Spinal cord (tissue), 10 donors: ENCODE data around the gene SPATA6L. TPM values are rescaled to one million over a fixed set of nuclear protein-coding genes. Genes with fewer than 3 reads are reported as not detected.
A peak's percentile ranks its signal among the peaks of the same experiment; 100 is the strongest.

ENCODE experiments used
- DNase-seq, 6 donors: peaks; one replicate each; pipeline versions ENCODE4 v3.0.0 to v3.0.0-alpha.2; 2013 to 2015; ENCODE audit warnings: low spot score in 6 of 6, low read depth in 4 of 6
- H3K27ac ChIP-seq: one replicate; pipeline ENCODE4 v1.5.1; 2013; ENCODE audit warnings: low read depth, low read length, control low read depth
- H3K27me3 ChIP-seq: one replicate; pipeline ENCODE4 v1.6.1; 2013; ENCODE audit warnings: low read length; ENCODE audit not compliant: control insufficient read depth, insufficient read depth
- H3K36me3 ChIP-seq: one replicate; pipeline ENCODE4 v1.6.1; 2013; ENCODE audit warnings: low read length; ENCODE audit not compliant: control insufficient read depth, insufficient read depth
- H3K4me1 ChIP-seq: one replicate; pipeline ENCODE4 v1.6.1; 2013; ENCODE audit warnings: low read length; ENCODE audit not compliant: control insufficient read depth, insufficient read depth
- H3K4me3 ChIP-seq: one replicate; pipeline ENCODE4 v1.5.1; 2013; ENCODE audit warnings: low read depth, low read length, control low read depth
- H3K9me3 ChIP-seq: one replicate; pipeline ENCODE4 v1.6.1; 2013; ENCODE audit warnings: low read length; ENCODE audit not compliant: control insufficient read depth, insufficient read depth
- WGBS: methylation state at CpG from one replicate; pipeline ENCODE4 v1.1.5; 2013; ENCODE audit warnings: missing lambda C conversion rate; ENCODE audit not compliant: insufficient coverage; 5-methylcytosine and 5-hydroxymethylcytosine counted together
- polyA plus RNA-seq, 2 donors: library from polyadenylated mRNA; unstranded; fragments of 120-200 nt; gene quantifications; one replicate each; pipeline ENCODE4 v1.2.1, GENCODE V29; 2013; ENCODE audit not compliant: insufficient read length in 2 of 2
- total RNA-seq, 2 donors: library from RNA; depleted of rRNA in 1 of 2; stranded (reverse); fragments of 120-200 nt in 1 of 2; fragments of >200 nt in 1 of 2; gene quantifications; one replicate each; pipeline versions ENCODE4 v1.2.3 to v1.2.4, GENCODE V29; 2013 to 2014
- donor health status: healthy.

The SPATA6L gene
- total and polyA plus RNA-seq, 4 donors = 3.2 to 7.9 (median 5.9) TPM

GRCh38 chr9:4581861-4582565 lies 84.3 kb downstream of the SPATA6L start:
- Histone ChIP-seq H3K27me3 (no peaks in the 10 kb centered on the region), H3K27ac (no peak overlapping the region), H3K9me3 (no peaks in the 10 kb centered on the region), H3K4me1 (peaks cover 6% of the 10 kb centered on the region), H3K4me3 (no peak overlapping the region), H3K36me3 (peaks cover 27% of the 10 kb centered on the region)
- DNase-seq = peak in 1 of 6 donors; percentile 27
- no CpG with 5 or more reads among the region's 1 CpG for WGBS

GRCh38 chr9:4581035-4581760 lies 85.1 kb downstream of the SPATA6L start:
- WGBS = 67% methylated on average over 1 of the region's 2 CpGs
- no peaks in the 10 kb centered on the region for H3K9me3 ChIP-seq
- no peak overlapping the region for H3K4me3 ChIP-seq
- no peak for DNase-seq
- H3K27me3 ChIP-seq = no peaks in the 10 kb centered on the region
- no peak overlapping the region for H3K27ac ChIP-seq
- H3K36me3 ChIP-seq = peaks cover 30% of the 10 kb centered on the region
- H3K4me1 ChIP-seq = peaks cover 6% of the 10 kb centered on the region

- peak in 1 of 6 donors; percentile 77 for DNase-seq
- WGBS = 100% methylated on average over 1 of the region's 2 CpGs
- Histone ChIP-seq H3K36me3 (peaks cover 29% of the 10 kb centered on the region), H3K4me3 (no peak overlapping the region), H3K27me3 (no peaks in the 10 kb centered on the region), H3K9me3 (no peaks in the 10 kb centered on the region), H3K4me1 (peaks cover 6% of the 10 kb centered on the region), H3K27ac (no peak overlapping the region)
Observed at GRCh38 chr9:4579001-4579400, 87.3 kb downstream of the SPATA6L start.

- Histone ChIP-seq H3K27ac (no peak overlapping the region), H3K4me3 (no peak overlapping the region), H3K27me3 (no peaks in the 10 kb centered on the region), H3K36me3 (peaks cover 21% of the 10 kb centered on the region), H3K4me1 (no peaks in the 10 kb centered on the region), H3K9me3 (no peaks in the 10 kb centered on the region)
- no peak for DNase-seq
- WGBS = 99% methylated on average over 8 of the region's 8 CpGs
Observed at GRCh38 chr9:4576448-4576847, 89.8 kb downstream of the SPATA6L start.

- Histone ChIP-seq H3K4me1 (no peaks in the 10 kb centered on the region), H3K36me3 (peaks cover 21% of the 10 kb centered on the region), H3K27ac (no peak overlapping the region), H3K9me3 (no peaks in the 10 kb centered on the region), H3K4me3 (no peak overlapping the region), H3K27me3 (no peaks in the 10 kb centered on the region)
- no peak for DNase-seq
- 100% methylated on average over 3 of the region's 8 CpGs for WGBS
Observed at GRCh38 chr9:4575997-4576396, 90.3 kb downstream of the SPATA6L start.

GRCh38 chr9:4574657-4575243 lies 91.5 kb downstream of the SPATA6L start:
- Histone ChIP-seq H3K9me3 (no peaks in the 10 kb centered on the region), H3K27me3 (no peaks in the 10 kb centered on the region), H3K4me3 (no peak overlapping the region), H3K36me3 (peaks cover 14% of the 10 kb centered on the region), H3K27ac (no peak overlapping the region), H3K4me1 (no peaks in the 10 kb centered on the region)
- WGBS = 100% methylated on average over 5 of the region's 7 CpGs
- DNase-seq = no peak

GRCh38 chr9:4573634-4574389 lies 92.5 kb downstream of the SPATA6L start:
- Histone ChIP-seq H3K27me3 (no peaks in the 10 kb centered on the region), H3K4me1 (no peaks in the 10 kb centered on the region), H3K36me3 (peaks cover 14% of the 10 kb centered on the region), H3K27ac (no peak overlapping the region), H3K4me3 (no peak overlapping the region), H3K9me3 (no peaks in the 10 kb centered on the region)
- DNase-seq = peak in 1 of 6 donors; percentile 50
- WGBS = 60% methylated on average over 2 of the region's 5 CpGs

GRCh38 chr9:4573176-4573575 lies 93.1 kb downstream of the SPATA6L start:
- Histone ChIP-seq H3K4me3 (no peak overlapping the region), H3K9me3 (no peaks in the 10 kb centered on the region), H3K27me3 (no peaks in the 10 kb centered on the region), H3K27ac (no peak overlapping the region), H3K4me1 (peaks cover 2% of the 10 kb centered on the region), H3K36me3 (peaks cover 17% of the 10 kb centered on the region)
- DNase-seq = peak in 1 of 6 donors; percentile 56
- WGBS = no CpG with 5 or more reads among the region's 4 CpGs

GRCh38 chr9:4572184-4572826 lies 94.0 kb downstream of the SPATA6L start:
- DNase-seq = no peak
- Histone ChIP-seq H3K27me3 (no peaks in the 10 kb centered on the region), H3K36me3 (peaks cover 21% of the 10 kb centered on the region), H3K27ac (no peak overlapping the region), H3K4me1 (peaks cover 4% of the 10 kb centered on the region), H3K4me3 (no peak overlapping the region), H3K9me3 (no peaks in the 10 kb centered on the region)
- 58% methylated on average over 2 of the region's 5 CpGs for WGBS
